Activated CD4-positive, alpha-beta T cell treated with anti-CD3 and anti-CD28 coated beads, Interleukin-2, amount 50 U/mL, for 4 hours (primary cell): ENCODE measurements around the gene EDEM2.
"Not testable (repeated sequence)": the region's sequence is repeated elsewhere in the genome, so short reads cannot be mapped to it uniquely, and the experiment has no call there.

Experiments used
- DNase-seq, 2 experiments: peaks; one replicate each; pipeline ENCODE4 v3.0.0-alpha.2; 2020

Gene EDEM2

DNA sequence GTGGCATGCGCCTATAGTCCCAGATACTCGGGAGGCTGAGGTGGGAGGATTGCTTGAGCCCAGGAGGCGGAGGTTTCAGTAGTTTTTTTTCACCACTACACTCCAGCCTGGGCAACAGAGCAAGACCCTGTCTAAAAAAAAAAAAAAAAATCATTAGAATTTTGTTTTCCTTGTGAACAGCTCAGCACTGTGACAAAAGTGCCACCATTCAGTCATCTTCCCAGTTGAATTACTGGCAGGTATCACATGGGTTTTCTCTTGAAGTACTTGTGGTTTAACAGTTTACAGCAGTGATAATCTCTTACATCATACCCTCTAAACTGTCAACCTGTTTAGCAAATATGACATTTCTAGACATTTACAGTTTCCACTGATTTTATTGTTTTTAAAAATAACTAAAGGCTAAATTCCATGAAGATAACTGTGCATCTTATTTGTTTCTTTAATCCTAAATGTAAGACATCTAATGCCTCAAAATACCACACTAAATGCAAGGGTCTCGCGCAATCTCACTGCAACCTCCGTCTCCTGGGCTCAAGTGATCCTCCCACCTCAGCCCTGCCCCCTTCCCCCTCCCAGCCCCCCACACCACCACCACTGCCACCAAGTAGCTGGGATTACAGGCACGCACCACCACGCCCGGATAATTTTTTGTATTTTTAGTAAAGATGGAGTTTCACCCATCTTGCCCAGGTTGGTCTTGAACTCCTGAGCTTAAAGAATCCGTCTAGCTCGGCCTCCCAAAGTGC, 61.5 kb downstream of the EDEM2 start:
- DNase-seq, result no peak

GRCh38 chr20:35084998-35085397, 62.1 kb downstream of the EDEM2 start:
- no peak for DNase-seq

- not testable (repeated sequence) for DNase-seq
These were observed 66.8 kb downstream of the EDEM2 start for GRCh38 chr20:35080348-35080642.

GRCh38 chr20:35079472-35080347, 67.4 kb downstream of the EDEM2 start:
- no peak for DNase-seq

DNA sequence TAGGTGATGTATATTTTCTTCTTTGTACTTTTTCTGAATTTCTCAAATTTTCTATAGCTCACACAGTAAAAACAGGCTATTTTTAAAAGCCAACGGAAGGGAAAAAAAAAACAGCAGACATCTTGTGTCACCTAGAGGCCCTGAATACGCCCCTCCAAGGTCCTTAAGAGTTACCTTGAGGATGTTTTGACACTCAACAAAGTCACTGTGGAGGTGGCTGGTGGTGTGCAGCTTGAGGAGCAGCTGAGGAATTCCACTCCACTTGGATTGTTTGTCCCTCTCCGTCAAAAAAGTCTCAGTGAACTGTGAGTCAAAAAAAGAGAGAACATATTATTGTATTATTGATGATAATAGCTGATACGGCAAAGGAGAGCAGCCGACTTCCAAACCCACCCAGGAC, 69.3 kb downstream of the EDEM2 start:
- no peak for DNase-seq

DNA sequence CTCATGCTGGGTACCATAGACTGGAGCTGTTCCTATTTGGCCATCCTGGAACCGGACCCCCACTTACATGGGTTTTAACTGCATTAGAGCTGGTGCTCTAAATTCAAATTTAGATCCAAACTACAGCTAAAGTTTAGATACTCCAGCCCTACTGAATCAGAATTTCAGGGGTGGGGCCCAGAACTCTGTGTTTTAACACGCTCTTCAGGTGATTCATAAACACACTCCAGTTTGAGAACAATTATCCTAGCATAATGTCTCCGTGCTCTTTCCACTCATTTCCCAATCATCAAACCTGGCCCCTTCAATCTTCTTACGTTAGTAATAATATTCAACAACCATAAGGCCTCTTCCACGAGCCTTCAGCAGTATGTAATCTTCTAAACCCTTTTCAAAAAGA, 69.8 kb downstream of the EDEM2 start:
- no peak for DNase-seq

GRCh38 chr20:35071436-35072153, 75.5 kb downstream of the EDEM2 start:
- DNase-seq, result not testable (repeated sequence)

DNA sequence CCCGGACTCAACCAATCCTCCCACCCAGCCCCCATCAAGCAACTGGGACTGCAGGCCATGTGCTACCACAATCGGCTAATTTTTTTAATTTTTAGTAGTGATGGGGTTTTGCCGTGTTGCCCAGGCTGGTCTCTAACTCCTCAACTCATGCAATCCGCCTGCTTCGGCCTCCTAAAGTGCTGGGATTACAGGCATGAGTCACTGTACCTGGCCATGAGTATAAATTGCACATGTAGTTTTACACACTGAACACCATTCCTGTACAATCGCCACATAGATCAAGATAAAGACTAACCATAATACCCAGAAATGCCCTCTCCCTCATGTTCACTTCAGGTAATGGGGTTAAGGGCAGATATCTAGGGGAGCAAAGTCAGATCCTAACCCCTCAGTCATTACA, 80.9 kb downstream of the EDEM2 start:
- DNase-seq, result no peak
